Measurements from ENCODE around the gene CPEB4.

The CPEB4 gene

GRCh38 chr5:173946323-173946722, 58.2 kb downstream of the CPEB4 start:
- TF ChIP-seq CTCF (IDR thresholded peaks at IDR 0.05; ENCODE audit: low read depth, low read length), result no peak
- no peak overlapping the region for H3K4me3 ChIP-seq (ENCODE audit: low read depth, low read length)

- no peak for TF ChIP-seq CTCF (IDR thresholded peaks at IDR 0.05; ENCODE audit: low read depth, low read length)
- H3K4me3 ChIP-seq (ENCODE audit: low read depth, low read length), result no peak overlapping the region
Observed at GRCh38 chr5:173950829-173951228, 62.7 kb downstream of the CPEB4 start.

GRCh38 chr5:173953528-173954090, 65.5 kb downstream of the CPEB4 start:
- TF ChIP-seq CTCF (IDR thresholded peaks at IDR 0.05; ENCODE audit: low read depth, low read length), result no peak
- no peak overlapping the region for H3K4me3 ChIP-seq (ENCODE audit: low read depth, low read length)

- H3K4me3 ChIP-seq (ENCODE audit: low read depth, low read length), result no peak overlapping the region
- TF ChIP-seq CTCF (IDR thresholded peaks at IDR 0.05; ENCODE audit: low read depth, low read length), result no peak
Observed at GRCh38 chr5:173954671-173955521, 66.7 kb downstream of the CPEB4 start.

- H3K4me3 ChIP-seq (ENCODE audit: low read depth, low read length), result no peak overlapping the region
- TF ChIP-seq CTCF (IDR thresholded peaks at IDR 0.05; ENCODE audit: low read depth, low read length), result no peak
Observed at GRCh38 chr5:173960986-173961385, 72.8 kb downstream of the CPEB4 start.

- H3K4me3 ChIP-seq (ENCODE audit: low read depth, low read length), result no peak overlapping the region
- TF ChIP-seq CTCF (IDR thresholded peaks at IDR 0.05; ENCODE audit: low read depth, low read length), result no peak
Observed at GRCh38 chr5:173961418-173961817, 73.3 kb downstream of the CPEB4 start.

GRCh38 chr5:173962436-173962972, 74.4 kb downstream of the CPEB4 start:
- no peak for TF ChIP-seq CTCF (IDR thresholded peaks at IDR 0.05; ENCODE audit: low read depth, low read length)
- no peak overlapping the region for H3K4me3 ChIP-seq (ENCODE audit: low read depth, low read length)

All from WI38 (cell line).